Testis (tissue), 2 donors: ENCODE measurements around the gene PINLYP.

Experiments
- POLR2A ChIP-seq: fragments of 450-650 bp; IDR thresholded peaks from one replicate; pipeline ENCODE4 v1.6.1; 2017; ENCODE audit warnings: antibody characterized with exemption, mild to moderate bottlenecking, moderate library complexity
- TF ChIP-seq, protein P1 (sequence below), 3 experiments: fragments of 450-650 bp in 2 of 3; fragments of 200-600 bp in 1 of 3; sonication (generic) in 1 of 3; IDR thresholded peaks; one replicate each; pipeline ENCODE4 v1.5.1; 2016 to 2019; ENCODE audit warnings: antibody characterized with exemption in 3 of 3, mild to moderate bottlenecking in 2 of 3, moderate library complexity in 1 of 3

DNA sequence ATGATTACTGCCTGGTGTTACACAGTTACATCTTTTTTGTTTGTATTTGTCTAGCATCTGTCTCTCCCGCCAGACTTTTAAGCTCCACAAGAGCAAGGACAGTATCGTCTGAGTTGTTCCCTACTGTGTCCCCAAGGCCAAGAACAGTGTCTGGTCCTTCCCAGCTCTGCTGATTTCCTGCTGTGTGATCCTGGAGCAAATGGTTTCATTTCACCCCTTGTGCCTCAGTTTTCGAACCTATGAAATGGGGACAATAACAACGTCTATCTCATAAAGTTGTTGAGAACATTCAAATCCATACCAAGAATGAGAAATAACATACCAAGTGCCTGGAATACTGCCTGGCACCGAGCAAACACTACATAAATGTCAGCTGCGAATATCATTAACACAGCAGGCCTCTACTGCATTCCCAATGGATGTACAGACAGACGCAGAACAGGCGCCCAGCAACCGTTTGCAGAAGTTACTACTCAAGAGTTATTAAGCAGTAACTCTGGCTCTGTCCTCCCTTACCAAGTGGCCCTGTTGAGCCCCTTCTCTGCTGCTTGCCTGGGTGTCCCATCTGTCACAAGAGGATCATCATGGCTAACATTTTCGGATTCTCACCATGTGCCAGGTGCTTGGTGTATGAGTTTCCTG lies 11.7 kb upstream of the PINLYP start:
- TF ChIP-seq, protein P1, sequence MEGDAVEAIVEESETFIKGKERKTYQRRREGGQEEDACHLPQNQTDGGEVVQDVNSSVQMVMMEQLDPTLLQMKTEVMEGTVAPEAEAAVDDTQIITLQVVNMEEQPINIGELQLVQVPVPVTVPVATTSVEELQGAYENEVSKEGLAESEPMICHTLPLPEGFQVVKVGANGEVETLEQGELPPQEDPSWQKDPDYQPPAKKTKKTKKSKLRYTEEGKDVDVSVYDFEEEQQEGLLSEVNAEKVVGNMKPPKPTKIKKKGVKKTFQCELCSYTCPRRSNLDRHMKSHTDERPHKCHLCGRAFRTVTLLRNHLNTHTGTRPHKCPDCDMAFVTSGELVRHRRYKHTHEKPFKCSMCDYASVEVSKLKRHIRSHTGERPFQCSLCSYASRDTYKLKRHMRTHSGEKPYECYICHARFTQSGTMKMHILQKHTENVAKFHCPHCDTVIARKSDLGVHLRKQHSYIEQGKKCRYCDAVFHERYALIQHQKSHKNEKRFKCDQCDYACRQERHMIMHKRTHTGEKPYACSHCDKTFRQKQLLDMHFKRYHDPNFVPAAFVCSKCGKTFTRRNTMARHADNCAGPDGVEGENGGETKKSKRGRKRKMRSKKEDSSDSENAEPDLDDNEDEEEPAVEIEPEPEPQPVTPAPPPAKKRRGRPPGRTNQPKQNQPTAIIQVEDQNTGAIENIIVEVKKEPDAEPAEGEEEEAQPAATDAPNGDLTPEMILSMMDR (IDR thresholded peaks at IDR 0.05) = no peak
- TF ChIP-seq POLR2A = no peak
